Neuronal stem cell (in vitro differentiated cells): ENCODE measurements around the gene MYBL2. TPM values are rescaled to one million over a fixed set of nuclear protein-coding genes. Genes with fewer than 3 reads are reported as not detected.

ENCODE experiments used
- DNase-seq: peaks from one replicate; pipeline ENCODE4 v3.0.0-alpha.2; 2013; ENCODE audit warnings: low spot score
- H2AFZ ChIP-seq: one replicate; pipeline ENCODE4 v1.6.1; 2013; ENCODE audit warnings: mild to moderate bottlenecking, low read length, inconsistent platforms
- H2AK5ac ChIP-seq: 2 replicates; pipeline ENCODE4 v1.6.1; 2013; ENCODE audit warnings: low read depth, mild to moderate bottlenecking, inconsistent platforms, low read length, moderate library complexity, mixed read lengths
- H2BK120ac ChIP-seq: 2 replicates; pipeline ENCODE4 v1.6.1; 2013; ENCODE audit warnings: low read depth, mild to moderate bottlenecking, inconsistent platforms, low read length, moderate library complexity, mixed read lengths
- H2BK12ac ChIP-seq: one replicate; pipeline ENCODE4 v1.6.1; 2013; ENCODE audit warnings: low read length, inconsistent platforms
- H2BK15ac ChIP-seq: 2 replicates; pipeline ENCODE4 v1.6.1; 2013; ENCODE audit warnings: mild to moderate bottlenecking, low read length, inconsistent platforms, mixed read lengths
- H2BK5ac ChIP-seq: one replicate; pipeline ENCODE4 v1.6.1; 2013; ENCODE audit warnings: inconsistent platforms, mild to moderate bottlenecking, low read length, moderate library complexity
- H3K14ac ChIP-seq: one replicate; pipeline ENCODE4 v1.6.1; 2013; ENCODE audit warnings: low read length, inconsistent platforms
- H3K18ac ChIP-seq: 2 replicates; pipeline ENCODE4 v1.6.1; 2013; ENCODE audit warnings: low read length, inconsistent platforms
- H3K23ac ChIP-seq: 2 replicates; pipeline ENCODE4 v1.6.1; 2013; ENCODE audit warnings: low read depth, mild to moderate bottlenecking, mixed read lengths, low read length, inconsistent platforms; ENCODE audit not compliant: poor library complexity
- H3K27ac ChIP-seq: replicated peaks from 3 replicates; pipeline ENCODE4 v1.5.1; 2013; ENCODE audit warnings: low read length, inconsistent platforms
- H3K27me3 ChIP-seq, 3 experiments: 2 replicates each; pipeline ENCODE4 v1.6.1; 2013; ENCODE audit warnings: low read length in 3 of 3, mild to moderate bottlenecking in 2 of 3, inconsistent platforms in 1 of 3, low read depth in 1 of 3, mixed read lengths in 1 of 3, moderate library complexity in 1 of 3; ENCODE audit not compliant: control insufficient read depth in 3 of 3, insufficient read depth in 3 of 3
- H3K36me3 ChIP-seq, 2 donors: replicated peaks in 1 of 2; 2 replicates each; pipeline ENCODE4 v1.6.1; 2013; ENCODE audit warnings: low read length in 2 of 2; ENCODE audit not compliant: control insufficient read depth in 2 of 2, insufficient read depth in 2 of 2
- H3K4ac ChIP-seq: 2 replicates; pipeline ENCODE4 v1.6.1; 2013; ENCODE audit warnings: inconsistent platforms, mild to moderate bottlenecking, low read length, moderate library complexity
- H3K4me1 ChIP-seq, 2 donors: 1 replicate in 1 of 2; 2 replicates in 1 of 2; pipeline ENCODE4 v1.6.1; 2013; ENCODE audit warnings: low read length in 2 of 2, low read depth in 1 of 2; ENCODE audit not compliant: control insufficient read depth in 2 of 2, insufficient read depth in 1 of 2
- H3K4me2 ChIP-seq: one replicate; pipeline ENCODE4 v1.6.1; 2013; ENCODE audit warnings: mild to moderate bottlenecking, low read length, inconsistent platforms; ENCODE audit not compliant: insufficient read depth, poor library complexity, severe bottlenecking
- H3K4me3 ChIP-seq, 2 donors: 2 replicates each; pipeline ENCODE4 v1.5.1; 2013; ENCODE audit warnings: low read length in 2 of 2, mild to moderate bottlenecking in 2 of 2, inconsistent platforms in 1 of 2, moderate library complexity in 1 of 2
- H3K79me1 ChIP-seq: one replicate; pipeline ENCODE4 v1.6.1; 2013; ENCODE audit warnings: low read depth, mild to moderate bottlenecking, inconsistent platforms, low read length, moderate library complexity
- H3K9ac ChIP-seq: one replicate; pipeline ENCODE4 v1.6.1; 2013; ENCODE audit warnings: mild to moderate bottlenecking, low read depth, low read length, inconsistent platforms; ENCODE audit not compliant: poor library complexity
- H3K9me3 ChIP-seq, 2 donors: replicated peaks in 1 of 2; 2 replicates each; pipeline versions ENCODE3 to v1.6.1; 2013; ENCODE audit warnings: low read length in 2 of 2, mild to moderate bottlenecking in 2 of 2, inconsistent platforms in 1 of 2, low read depth in 1 of 2, mixed read lengths in 1 of 2, moderate library complexity in 1 of 2; ENCODE audit not compliant: control insufficient read depth in 2 of 2, insufficient read depth in 1 of 2
- H4K8ac ChIP-seq: one replicate; pipeline ENCODE4 v1.6.1; 2013; ENCODE audit warnings: low read depth, mild to moderate bottlenecking, inconsistent platforms, low read length, moderate library complexity
- H4K91ac ChIP-seq: one replicate; pipeline ENCODE4 v1.6.1; 2013; ENCODE audit warnings: low read length, low read depth, mild to moderate bottlenecking, inconsistent platforms; ENCODE audit not compliant: poor library complexity
- WGBS, 2 donors: extraction: QIAGEN DNeasy Blood & Tissue Kit; methylation state at CpG; one replicate each; pipeline ENCODE4 v1.1.7; 2013; ENCODE audit warnings: missing lambda C conversion rate in 2 of 2, mixed read lengths in 1 of 2; ENCODE audit not compliant: insufficient read length in 2 of 2, insufficient replicate concordance in 1 of 2; ENCODE audit errors: extremely low coverage in 2 of 2; 5-methylcytosine and 5-hydroxymethylcytosine counted together
- polyA plus RNA-seq, 2 experiments: library from polyadenylated mRNA; stranded (reverse); fragments of 200-250 nt; gene quantifications; one replicate each; pipeline ENCODE4 v1.2.3, GENCODE V29; 2013

MYBL2 gene
- polyA plus RNA-seq (2013, experiment 1 of 2) = 77.9 TPM
- 75.6 TPM for polyA plus RNA-seq (2013, experiment 2 of 2)

DNA sequence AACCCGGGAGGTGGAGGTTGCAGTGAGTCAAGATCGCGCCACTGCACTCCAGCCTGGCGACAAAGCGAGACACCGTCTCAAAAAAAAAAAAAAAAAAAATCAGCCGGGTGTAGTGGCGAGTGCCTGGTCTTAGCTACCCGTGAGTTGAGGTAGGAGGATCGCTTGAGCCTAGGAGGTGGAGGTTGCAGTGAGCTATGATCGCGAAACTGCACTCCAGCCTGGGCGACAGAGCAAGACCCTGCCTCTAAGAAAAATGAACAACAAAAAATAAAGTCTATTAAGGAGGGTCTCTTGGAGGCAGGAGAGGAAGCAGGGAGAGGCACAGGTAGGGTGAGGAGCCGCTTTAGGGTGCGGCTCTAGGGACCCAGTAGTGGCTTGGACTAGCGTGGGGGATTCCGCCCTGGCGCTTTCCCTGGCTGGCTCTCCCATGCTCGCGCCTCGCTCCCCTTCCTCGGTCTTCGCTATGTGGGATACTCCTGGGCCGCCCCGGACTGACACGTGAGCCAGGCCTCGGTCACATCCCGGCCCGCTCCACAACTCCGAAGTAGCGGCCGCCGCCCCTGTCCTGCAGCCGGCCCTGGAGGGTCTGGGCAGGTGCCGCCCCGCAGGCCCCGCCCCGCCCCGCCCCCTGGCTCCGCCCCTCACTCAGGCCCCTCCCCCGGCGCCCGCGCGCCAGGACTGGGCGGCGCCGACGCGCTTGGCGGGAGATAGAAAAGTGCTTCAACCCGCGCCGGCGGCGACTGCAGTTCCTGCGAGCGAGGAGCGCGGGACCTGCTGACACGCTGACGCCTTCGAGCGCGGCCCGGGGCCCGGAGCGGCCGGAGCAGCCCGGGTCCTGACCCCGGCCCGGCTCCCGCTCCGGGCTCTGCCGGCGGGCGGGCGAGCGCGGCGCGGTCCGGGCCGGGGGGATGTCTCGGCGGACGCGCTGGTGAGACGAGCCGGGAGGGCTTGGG is at the start of gene MYBL2:
TSS of gene MYBL2 (plus strand) at position 739 of the 953 bp plus-strand sequence. CDS start at position 909, 170 bp downstream.
- Histone ChIP-seq H4K8ac (no peak within 1 kb of the TSS), H3K36me3 (peaks cover 4 to 20% of the 10 kb centered on the region in 2 donors), H2AFZ (peak within 1 kb of the TSS; percentile 96), H3K4me2 (peak within 1 kb of the TSS; percentile 94), H3K14ac (peak within 1 kb of the TSS; percentile 8), H3K27me3 (peaks cover 0 to 8% (median 8%) of the 10 kb centered on the region in 3 experiments), H3K9ac (peak within 1 kb of the TSS; percentile 90), H3K4ac (no peak within 1 kb of the TSS), H3K23ac (peak within 1 kb of the TSS; percentile 80), H2BK12ac (no peak within 1 kb of the TSS), H2BK15ac (no peak within 1 kb of the TSS), H2BK5ac (peak within 1 kb of the TSS; percentile 53), H3K9me3 (no peaks in the 10 kb centered on the region), H2BK120ac (no peak within 1 kb of the TSS), H3K4me1 (peaks cover 3 to 4% of the 10 kb centered on the region in 2 donors), H3K79me1 (peaks cover 6% of the 10 kb centered on the region), H3K27ac (no peak within 1 kb of the TSS), H3K4me3 (peak within 1 kb of the TSS; percentile 63 to 89), H3K18ac (peak within 1 kb of the TSS; percentile 93), H2AK5ac (no peak within 1 kb of the TSS), H4K91ac (no peak within 1 kb of the TSS)
- no CpG with 5 or more reads among the region's 90 CpGs for WGBS, 2 donors
- DNase-seq = peak; percentile 73

DNA sequence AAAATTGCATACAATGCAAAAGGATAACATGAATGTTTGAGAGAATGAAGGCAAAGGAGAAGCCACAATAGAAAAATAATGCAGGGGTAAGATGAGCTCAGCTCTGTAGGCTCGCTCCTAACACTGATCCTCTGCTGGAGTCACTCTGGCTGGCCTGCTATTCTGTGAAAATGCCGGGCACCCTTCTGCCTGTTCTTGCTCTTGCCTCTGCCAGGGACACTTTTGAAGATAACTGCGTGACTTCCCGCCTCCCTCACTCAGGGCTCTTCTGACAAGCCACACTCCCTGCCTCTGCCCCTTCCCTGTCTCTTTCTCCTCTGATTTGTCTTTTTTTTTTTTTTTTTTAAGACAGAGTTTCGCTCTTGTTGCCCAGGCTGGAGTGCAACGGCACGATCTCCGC is 35.3 kb upstream of the MYBL2 start:
- H3K14ac ChIP-seq = peak overlapping the region; percentile 17
- no peak overlapping the region for H4K91ac ChIP-seq
- no peaks in the 10 kb centered on the region for H3K27me3 ChIP-seq
- no peak overlapping the region for H2BK15ac ChIP-seq
- H2AK5ac ChIP-seq = no peak overlapping the region
- H3K79me1 ChIP-seq = no peaks in the 10 kb centered on the region
- H3K4me2 ChIP-seq = no peak overlapping the region
- no peak overlapping the region for H2BK5ac ChIP-seq
- no peak overlapping the region for H3K27ac ChIP-seq
- DNase-seq = no peak
- H3K23ac ChIP-seq = no peak overlapping the region
- H4K8ac ChIP-seq = no peak overlapping the region
- H2AFZ ChIP-seq = no peak overlapping the region
- H3K18ac ChIP-seq = no peak overlapping the region
- H3K4me1 ChIP-seq = no peaks in the 10 kb centered on the region
- H3K36me3 ChIP-seq = peaks cover 11 to 66% of the 10 kb centered on the region in 2 donors
- no peak overlapping the region for H3K4ac ChIP-seq
- H2BK12ac ChIP-seq = no peak overlapping the region
- no peaks in the 10 kb centered on the region for H3K9me3 ChIP-seq
- no peak overlapping the region for H3K4me3 ChIP-seq
- WGBS, 2 donors = no CpG with 5 or more reads among the region's 8 CpGs
- H2BK120ac ChIP-seq = no peak overlapping the region
- no peak overlapping the region for H3K9ac ChIP-seq

DNA sequence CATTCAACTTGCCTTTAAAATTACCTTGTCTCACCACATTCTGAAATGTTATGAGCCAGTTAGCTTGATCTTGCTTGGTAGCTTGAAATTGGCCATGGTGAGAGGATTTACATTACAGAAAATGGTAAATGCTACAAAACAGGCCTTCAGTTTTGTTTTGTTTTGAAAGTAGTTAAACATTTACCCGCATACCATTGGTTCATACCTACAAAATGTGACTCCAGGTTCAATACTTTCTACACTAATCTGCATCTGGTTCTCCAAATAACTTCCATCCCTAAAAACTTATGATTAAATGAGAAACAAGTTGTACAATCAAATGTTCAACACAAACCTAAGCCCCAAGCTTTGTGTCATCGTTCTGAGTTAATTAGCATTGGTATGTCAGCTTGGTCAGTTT is 30.5 kb upstream of the MYBL2 start:
- Histone ChIP-seq H3K4me1 (no peaks in the 10 kb centered on the region), H3K79me1 (no peaks in the 10 kb centered on the region), H3K4me3 (no peak overlapping the region), H3K9ac (no peak overlapping the region), H4K91ac (no peak overlapping the region), H2BK5ac (no peak overlapping the region), H2AFZ (no peak overlapping the region), H3K36me3 (peaks cover 21 to 63% of the 10 kb centered on the region in 2 donors), H2BK15ac (no peak overlapping the region), H3K9me3 (no peaks in the 10 kb centered on the region), H3K27ac (no peak overlapping the region), H2BK12ac (no peak overlapping the region), H2AK5ac (no peak overlapping the region), H3K23ac (no peak overlapping the region), H3K27me3 (no peaks in the 10 kb centered on the region), H3K14ac (no peak overlapping the region), H2BK120ac (no peak overlapping the region), H3K18ac (no peak overlapping the region), H4K8ac (no peak overlapping the region), H3K4ac (no peak overlapping the region), H3K4me2 (no peak overlapping the region)
- no peak for DNase-seq
- WGBS, 2 donors = no CpG with 5 or more reads among the region's 2 CpGs

DNA sequence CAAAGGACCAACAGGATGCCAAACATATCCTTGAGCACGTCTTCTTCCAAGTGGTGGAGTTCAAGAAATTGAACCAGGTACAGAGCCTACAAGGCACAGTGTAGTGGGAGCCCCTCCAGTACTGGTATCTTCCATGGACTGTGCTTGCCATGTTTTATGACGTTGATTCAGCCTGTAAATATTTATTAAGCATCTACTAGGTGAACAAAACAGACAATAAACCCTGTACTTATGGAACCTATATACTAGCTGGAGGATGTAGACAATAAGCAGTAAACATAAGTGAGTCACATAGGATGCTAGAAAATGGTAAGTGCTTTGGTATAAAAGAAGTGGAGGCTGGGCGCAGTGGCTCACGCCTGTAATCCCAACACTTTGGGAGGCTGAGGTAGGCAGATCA is 24.4 kb upstream of the MYBL2 start:
- H3K14ac ChIP-seq = no peak overlapping the region
- no peak overlapping the region for H3K23ac ChIP-seq
- H2BK15ac ChIP-seq = no peak overlapping the region
- H3K36me3 ChIP-seq = peaks cover 16 to 55% of the 10 kb centered on the region in 2 donors
- no peak overlapping the region for H2BK5ac ChIP-seq
- H3K4me2 ChIP-seq = no peak overlapping the region
- WGBS, 2 donors = no CpG with 5 or more reads among the region's 4 CpGs
- no peak overlapping the region for H3K9ac ChIP-seq
- no peak overlapping the region for H3K4ac ChIP-seq
- no peak overlapping the region for H3K27ac ChIP-seq
- H3K79me1 ChIP-seq = no peaks in the 10 kb centered on the region
- H2AK5ac ChIP-seq = no peak overlapping the region
- H3K4me3 ChIP-seq = no peak overlapping the region
- H2AFZ ChIP-seq = no peak overlapping the region
- no peak for DNase-seq
- no peak overlapping the region for H4K8ac ChIP-seq
- H2BK12ac ChIP-seq = no peak overlapping the region
- H2BK120ac ChIP-seq = no peak overlapping the region
- H3K4me1 ChIP-seq = no peaks in the 10 kb centered on the region
- no peaks in the 10 kb centered on the region for H3K9me3 ChIP-seq
- H3K18ac ChIP-seq = no peak overlapping the region
- no peaks in the 10 kb centered on the region for H3K27me3 ChIP-seq
- no peak overlapping the region for H4K91ac ChIP-seq
